ENCODE results near the gene TIFAB. TPM values are rescaled to one million over a fixed set of nuclear protein-coding genes. Genes with fewer than 3 reads are reported as not detected.

The TIFAB gene
- polyA plus RNA-seq, 1 of the 3 experiments (the other 2 are of a cell fraction): not detected

DNA sequence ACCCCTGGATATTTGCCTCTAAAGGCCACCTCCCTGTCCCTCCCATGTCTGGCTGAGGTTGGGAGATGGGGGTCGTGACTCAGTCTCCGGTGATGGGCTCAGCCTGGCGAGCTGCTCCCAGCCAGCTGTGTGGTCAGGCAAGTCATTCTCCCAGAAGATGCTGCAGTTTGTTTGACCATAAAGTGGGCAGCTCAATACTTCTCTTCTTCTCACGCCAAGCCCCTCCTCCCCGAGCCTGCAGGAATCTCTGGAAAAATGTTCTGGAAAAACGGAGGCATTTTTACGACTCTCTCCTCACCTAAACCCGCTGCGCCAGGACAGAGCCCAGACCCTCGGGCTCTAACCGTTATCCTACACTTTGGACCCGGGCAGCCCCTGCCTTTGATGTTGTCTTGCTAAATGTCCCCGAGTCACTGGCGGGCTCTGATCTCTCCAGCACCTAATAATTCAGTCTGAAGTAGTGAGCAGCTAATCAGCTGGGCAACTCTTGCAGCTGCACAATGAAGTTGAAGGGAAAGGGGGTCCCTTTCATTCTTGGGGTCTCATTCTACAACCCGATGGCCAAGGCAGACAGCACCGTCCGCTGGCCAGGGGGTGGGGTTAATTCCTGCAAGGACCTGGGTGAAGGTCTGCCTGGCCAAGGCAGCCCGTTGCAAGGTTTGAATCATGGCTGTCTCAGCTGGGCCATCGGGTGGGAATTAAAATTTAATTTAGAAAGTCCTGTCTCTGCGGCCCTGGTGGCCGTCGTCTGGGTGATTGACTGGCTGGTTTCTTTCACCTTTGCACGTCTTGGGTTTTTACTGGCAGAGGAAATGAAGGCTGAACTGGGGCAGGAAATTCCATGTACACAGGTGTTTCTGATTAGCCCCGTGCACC lies 17.3 kb downstream of the TIFAB start:
- H3K4me2 ChIP-seq: no peak overlapping the region
- H3F3A ChIP-seq (replicated peaks; ENCODE audit: insufficient read depth): no peaks in the 10 kb centered on the region
- DNase-seq: no peak
- H3K9me2 ChIP-seq: no peaks in the 10 kb centered on the region
- H3K4me1 ChIP-seq (ENCODE audit: control insufficient read depth in 1 of 2, insufficient read depth in 2 of 2, low read depth in 1 of 2, low read length in 1 of 2): peaks cover 0 to 38% of the 10 kb centered on the region in 2 experiments; a peak in 1 of 4 replicates
- no peaks in the 10 kb centered on the region for H3K79me2 ChIP-seq (ENCODE audit: insufficient read depth)
- H3K9me3 ChIP-seq: no peaks in the 10 kb centered on the region
- no peak overlapping the region for H3K27ac ChIP-seq (ENCODE audit: low read depth in 2 of 2, low read length in 1 of 2)
- CTCF ChIA-PET: interaction anchor here (1.1 to 9.6 kb wide), 4 partner anchors 10 to 103 kb away, joined by 3 to 56 read pairs (median 7); no protein-coding TSS in a partner anchor
- no peaks in the 10 kb centered on the region for H4K20me1 ChIP-seq (ENCODE audit: insufficient read depth)
- WGBS (ENCODE audit: low lambda C conversion rate): 89% methylated on average over 18 of the region's 24 CpGs
- no peak overlapping the region for H3K9ac ChIP-seq
- POLR2A ChIA-PET: interaction anchor here (0.9 kb wide), 1 partner anchor 561 kb away, joined by 5 read pairs; the partner anchor contains the start of gene TXNDC15
- no peak overlapping the region for H3K4me3 ChIP-seq (ENCODE audit: low read depth in 2 of 2, low read length in 1 of 2)
- no peaks in the 10 kb centered on the region for H3K36me3 ChIP-seq (replicated peaks in 1 of 2; ENCODE audit: control insufficient read depth in 1 of 2, insufficient read depth in 2 of 2, low read length in 1 of 2)
- no peaks in the 10 kb centered on the region for H3K27me3 ChIP-seq (ENCODE audit: insufficient read depth)
- H2AFZ ChIP-seq (ENCODE audit: low read depth): no peak overlapping the region
- TF ChIP-seq SIN3A (IDR thresholded peaks at IDR 0.05; ENCODE audit: borderline replicate concordance, low read depth, low read length) (no peak), TCF12 (IDR thresholded peaks at IDR 0.05) (peak; percentile 46; the same call in 1 of the 2 replicates)

- CTCF ChIA-PET: interaction anchor here (1.1 to 9.6 kb wide), 4 partner anchors 9 to 102 kb away, joined by 3 to 56 read pairs (median 6); no protein-coding TSS in a partner anchor
- POLR2A ChIA-PET: no interaction called here
- H3K9me2 ChIP-seq: no peaks in the 10 kb centered on the region
- no peaks in the 10 kb centered on the region for H3K27me3 ChIP-seq (ENCODE audit: insufficient read depth)
- H3K9ac ChIP-seq: no peak overlapping the region
- no peak overlapping the region for H2AFZ ChIP-seq (ENCODE audit: low read depth)
- H3K4me1 ChIP-seq (ENCODE audit: control insufficient read depth in 1 of 2, insufficient read depth in 2 of 2, low read depth in 1 of 2, low read length in 1 of 2): peaks cover 0 to 30% of the 10 kb centered on the region in 2 experiments; a peak in 1 of 4 replicates
- no peaks in the 10 kb centered on the region for H3K79me2 ChIP-seq (ENCODE audit: insufficient read depth)
- H3K4me2 ChIP-seq: no peak overlapping the region
- TF ChIP-seq CHD2 (IDR thresholded peaks at IDR 0.05; ENCODE audit: low read length, partially characterized antibody) (no peak), CTCF (IDR thresholded peaks at IDR 0.05) (no peak), FOXM1 (IDR thresholded peaks at IDR 0.05; ENCODE audit: low read depth) (no peak), TAF1 (IDR thresholded peaks at IDR 0.05; ENCODE audit: borderline replicate concordance, low read depth, low read length) (no peak), MXI1 (IDR thresholded peaks at IDR 0.05; ENCODE audit: low read depth, low read length) (no peak), FOXJ3 (CRISPR knock-in tag; IDR thresholded peaks at IDR 0.05) (no peak), SIN3A (IDR thresholded peaks at IDR 0.05; ENCODE audit: borderline replicate concordance, low read depth, low read length) (no peak), RAD21 (IDR thresholded peaks at IDR 0.05; ENCODE audit: low read length) (no peak), USF1 (IDR thresholded peaks at IDR 0.05; ENCODE audit: borderline replicate concordance, low read depth) (no peak), NFIC (IDR thresholded peaks at IDR 0.05; ENCODE audit: borderline replicate concordance) (no peak)
- TF ChIP-seq, protein P1, sequence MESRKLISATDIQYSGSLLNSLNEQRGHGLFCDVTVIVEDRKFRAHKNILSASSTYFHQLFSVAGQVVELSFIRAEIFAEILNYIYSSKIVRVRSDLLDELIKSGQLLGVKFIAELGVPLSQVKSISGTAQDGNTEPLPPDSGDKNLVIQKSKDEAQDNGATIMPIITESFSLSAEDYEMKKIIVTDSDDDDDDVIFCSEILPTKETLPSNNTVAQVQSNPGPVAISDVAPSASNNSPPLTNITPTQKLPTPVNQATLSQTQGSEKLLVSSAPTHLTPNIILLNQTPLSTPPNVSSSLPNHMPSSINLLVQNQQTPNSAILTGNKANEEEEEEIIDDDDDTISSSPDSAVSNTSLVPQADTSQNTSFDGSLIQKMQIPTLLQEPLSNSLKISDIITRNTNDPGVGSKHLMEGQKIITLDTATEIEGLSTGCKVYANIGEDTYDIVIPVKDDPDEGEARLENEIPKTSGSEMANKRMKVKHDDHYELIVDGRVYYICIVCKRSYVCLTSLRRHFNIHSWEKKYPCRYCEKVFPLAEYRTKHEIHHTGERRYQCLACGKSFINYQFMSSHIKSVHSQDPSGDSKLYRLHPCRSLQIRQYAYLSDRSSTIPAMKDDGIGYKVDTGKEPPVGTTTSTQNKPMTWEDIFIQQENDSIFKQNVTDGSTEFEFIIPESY (IDR thresholded peaks at IDR 0.05; ENCODE audit: borderline replicate concordance, low read depth): no peak
- TF ChIP-seq, protein P2, sequence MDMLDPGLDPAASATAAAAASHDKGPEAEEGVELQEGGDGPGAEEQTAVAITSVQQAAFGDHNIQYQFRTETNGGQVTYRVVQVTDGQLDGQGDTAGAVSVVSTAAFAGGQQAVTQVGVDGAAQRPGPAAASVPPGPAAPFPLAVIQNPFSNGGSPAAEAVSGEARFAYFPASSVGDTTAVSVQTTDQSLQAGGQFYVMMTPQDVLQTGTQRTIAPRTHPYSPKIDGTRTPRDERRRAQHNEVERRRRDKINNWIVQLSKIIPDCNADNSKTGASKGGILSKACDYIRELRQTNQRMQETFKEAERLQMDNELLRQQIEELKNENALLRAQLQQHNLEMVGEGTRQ (IDR thresholded peaks at IDR 0.05; ENCODE audit: borderline replicate concordance, low read depth, low read length): no peak
- no peak overlapping the region for H3K27ac ChIP-seq (ENCODE audit: low read depth in 2 of 2, low read length in 1 of 2)
- no peaks in the 10 kb centered on the region for H3K36me3 ChIP-seq (replicated peaks in 1 of 2; ENCODE audit: control insufficient read depth in 1 of 2, insufficient read depth in 2 of 2, low read length in 1 of 2)
- no peaks in the 10 kb centered on the region for H3F3A ChIP-seq (replicated peaks; ENCODE audit: insufficient read depth)
- WGBS (ENCODE audit: low lambda C conversion rate): 89% methylated on average over 11 of the region's 12 CpGs
- DNase-seq: no peak
- no peaks in the 10 kb centered on the region for H4K20me1 ChIP-seq (ENCODE audit: insufficient read depth)
- H3K4me3 ChIP-seq (ENCODE audit: low read depth in 2 of 2, low read length in 1 of 2): no peak overlapping the region
- H3K9me3 ChIP-seq: no peaks in the 10 kb centered on the region
Observed at GRCh38 chr5:135433681-135434426, 18.3 kb downstream of the TIFAB start.
